OCI-LY1 (cell line): Measurements from ENCODE around the gene GPR158.

Experiments
- H2AFZ ChIP-seq: fragments of 200-600 bp; sonication (generic), shearing (Covaris generic); 2 replicates; pipeline ENCODE4 v1.6.0; 2014; ENCODE audit warnings: antibody characterized with exemption, mild to moderate bottlenecking, low read length
- H3F3A ChIP-seq: fragments of 200-600 bp; sonication (generic), shearing (Covaris generic); 2 replicates; pipeline ENCODE4 v1.6.0; 2014; ENCODE audit warnings: mild to moderate bottlenecking, antibody characterized with exemption, low read length, moderate library complexity; ENCODE audit not compliant: insufficient read depth
- H3K27ac ChIP-seq: fragments of 200-600 bp; sonication (generic); 2 replicates; pipeline ENCODE4 v1.5.1; 2014; ENCODE audit warnings: low read length, mixed run types, mild to moderate bottlenecking, low read depth; ENCODE audit not compliant: poor library complexity, severe bottlenecking
- H3K27me3 ChIP-seq: fragments of 200-600 bp; sonication (generic); 2 replicates; pipeline ENCODE4 v1.6.0; 2014; ENCODE audit warnings: antibody characterized with exemption, mild to moderate bottlenecking, low read length, moderate library complexity; ENCODE audit not compliant: insufficient read depth
- H3K36me3 ChIP-seq: fragments of 200-600 bp; sonication (generic); 2 replicates; pipeline ENCODE4 v1.6.1; 2014; ENCODE audit warnings: mild to moderate bottlenecking, antibody characterized with exemption, low read length, moderate library complexity, mixed read lengths; ENCODE audit not compliant: insufficient read depth
- H3K4me1 ChIP-seq: fragments of 200-600 bp; sonication (generic); 2 replicates; pipeline ENCODE4 v1.5.1; 2014; ENCODE audit warnings: mild to moderate bottlenecking, low read length, moderate library complexity; ENCODE audit not compliant: insufficient read depth, severe bottlenecking
- H3K4me2 ChIP-seq: fragments of 200-600 bp; sonication (generic), shearing (Covaris generic); 2 replicates; pipeline ENCODE4 v1.6.1; 2014; ENCODE audit warnings: low read length
- H3K4me3 ChIP-seq: fragments of 200-600 bp; sonication (generic); 2 replicates; pipeline ENCODE4 v1.5.1; 2014; ENCODE audit warnings: low read length, low read depth, mild to moderate bottlenecking, mixed read lengths; ENCODE audit not compliant: poor library complexity, severe bottlenecking
- H3K79me2 ChIP-seq: fragments of 200-600 bp; shearing (Covaris generic); 2 replicates; pipeline ENCODE4 v1.6.1; 2016; ENCODE audit warnings: mixed run types, low read length, mixed read lengths; ENCODE audit not compliant: insufficient read depth
- H3K9ac ChIP-seq: fragments of 200-600 bp; sonication (generic), shearing (Covaris generic); 2 replicates; pipeline ENCODE4 v1.6.1; 2014; ENCODE audit warnings: mild to moderate bottlenecking, low read length, mixed read lengths
- H3K9me2 ChIP-seq: fragments of 200-600 bp; sonication (generic), shearing (Covaris generic); 2 replicates; pipeline ENCODE4 v1.6.1; 2014; ENCODE audit warnings: low read depth, mild to moderate bottlenecking, low read length, mixed read lengths
- H3K9me3 ChIP-seq: fragments of 200-600 bp; shearing (Covaris generic); 2 replicates; pipeline ENCODE4 v1.6.1; 2014; ENCODE audit warnings: low read length, mixed read lengths
- H4K20me1 ChIP-seq: fragments of 200-600 bp; sonication (generic), shearing (Covaris generic); 2 replicates; pipeline ENCODE4 v1.6.0; 2016; ENCODE audit warnings: mild to moderate bottlenecking, low read length; ENCODE audit not compliant: insufficient read depth
- EZH2 ChIP-seq: fragments of 200-600 bp; sonication (generic), shearing (Covaris generic); IDR thresholded peaks from 2 replicates; pipeline ENCODE4 v1.8.0; 2017; ENCODE audit warnings: borderline replicate concordance, mixed run types, mild to moderate bottlenecking, antibody characterized with exemption, low read length, moderate library complexity, mixed read lengths
- TF ChIP-seq, protein P1 (sequence below): fragments of 200-600 bp; sonication (generic), shearing (Covaris generic); IDR thresholded peaks from 2 replicates; pipeline ENCODE4 v1.5.1; 2017; ENCODE audit warnings: mild to moderate bottlenecking, antibody characterized with exemption, low read length, moderate library complexity, mixed read lengths

GPR158 gene

DNA sequence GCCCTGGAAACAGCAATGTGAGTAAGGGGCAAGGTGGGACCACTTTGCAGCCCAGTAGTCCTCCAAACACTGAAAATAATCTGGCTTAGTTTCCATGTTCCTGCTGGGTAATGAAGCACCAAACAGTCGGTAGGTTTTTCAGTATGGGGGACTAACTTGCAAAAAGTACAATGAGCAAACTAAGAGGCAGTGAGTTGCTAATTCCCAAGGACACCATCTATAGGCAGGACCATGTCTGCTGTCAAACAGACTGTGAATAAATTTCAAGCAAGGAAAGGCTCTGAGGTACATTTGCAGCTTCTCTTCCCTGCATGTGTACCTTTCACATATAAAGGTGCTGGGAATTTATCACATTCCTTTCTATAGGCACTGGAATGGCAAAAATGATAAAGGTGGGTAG lies 327.7 kb downstream of the GPR158 start:
- Histone ChIP-seq H3K9me3 (no peaks in the 10 kb centered on the region), H3K4me3 (no peak overlapping the region), H3K36me3 (no peaks in the 10 kb centered on the region), H3K27me3 (no peaks in the 10 kb centered on the region), H3F3A (no peaks in the 10 kb centered on the region), H2AFZ (no peak overlapping the region), H3K9me2 (no peaks in the 10 kb centered on the region), H3K27ac (no peak overlapping the region), H3K4me2 (no peak overlapping the region), H3K4me1 (no peaks in the 10 kb centered on the region), H3K79me2 (no peaks in the 10 kb centered on the region), H4K20me1 (no peaks in the 10 kb centered on the region), H3K9ac (no peak overlapping the region)
- TF ChIP-seq, protein P1, sequence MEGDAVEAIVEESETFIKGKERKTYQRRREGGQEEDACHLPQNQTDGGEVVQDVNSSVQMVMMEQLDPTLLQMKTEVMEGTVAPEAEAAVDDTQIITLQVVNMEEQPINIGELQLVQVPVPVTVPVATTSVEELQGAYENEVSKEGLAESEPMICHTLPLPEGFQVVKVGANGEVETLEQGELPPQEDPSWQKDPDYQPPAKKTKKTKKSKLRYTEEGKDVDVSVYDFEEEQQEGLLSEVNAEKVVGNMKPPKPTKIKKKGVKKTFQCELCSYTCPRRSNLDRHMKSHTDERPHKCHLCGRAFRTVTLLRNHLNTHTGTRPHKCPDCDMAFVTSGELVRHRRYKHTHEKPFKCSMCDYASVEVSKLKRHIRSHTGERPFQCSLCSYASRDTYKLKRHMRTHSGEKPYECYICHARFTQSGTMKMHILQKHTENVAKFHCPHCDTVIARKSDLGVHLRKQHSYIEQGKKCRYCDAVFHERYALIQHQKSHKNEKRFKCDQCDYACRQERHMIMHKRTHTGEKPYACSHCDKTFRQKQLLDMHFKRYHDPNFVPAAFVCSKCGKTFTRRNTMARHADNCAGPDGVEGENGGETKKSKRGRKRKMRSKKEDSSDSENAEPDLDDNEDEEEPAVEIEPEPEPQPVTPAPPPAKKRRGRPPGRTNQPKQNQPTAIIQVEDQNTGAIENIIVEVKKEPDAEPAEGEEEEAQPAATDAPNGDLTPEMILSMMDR = no peak

GRCh38 chr10:25504306-25504705 lies 329.5 kb downstream of the GPR158 start:
- Histone ChIP-seq H4K20me1 (no peaks in the 10 kb centered on the region), H3K9ac (no peak overlapping the region), H3K9me3 (no peaks in the 10 kb centered on the region), H3K27ac (no peak overlapping the region), H3K4me1 (no peaks in the 10 kb centered on the region), H3K4me3 (no peak overlapping the region), H2AFZ (no peak overlapping the region), H3K79me2 (no peaks in the 10 kb centered on the region), H3F3A (no peaks in the 10 kb centered on the region), H3K9me2 (no peaks in the 10 kb centered on the region), H3K4me2 (no peak overlapping the region), H3K36me3 (no peaks in the 10 kb centered on the region), H3K27me3 (no peaks in the 10 kb centered on the region)
- TF ChIP-seq, protein P1 = no peak
- no peak for TF ChIP-seq EZH2

DNA sequence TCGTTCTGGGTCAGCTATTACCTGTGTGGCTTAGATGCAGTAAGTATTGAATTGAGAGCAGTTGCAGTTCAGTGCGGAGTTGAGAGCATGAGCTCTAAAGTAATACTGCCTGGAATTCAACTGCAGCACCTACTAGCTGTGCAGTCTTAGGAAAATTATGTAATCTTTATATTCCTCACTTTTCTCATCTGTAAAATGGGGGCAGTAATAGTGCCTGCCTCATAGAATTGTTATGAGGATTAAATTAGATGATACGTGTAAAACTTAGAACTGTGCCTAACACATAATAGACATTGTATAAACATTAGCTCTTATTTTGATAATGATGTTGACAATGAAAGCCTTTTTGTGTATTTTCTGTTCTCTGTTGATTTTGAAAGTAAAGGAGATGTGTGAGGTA lies 330.0 kb downstream of the GPR158 start:
- H3K9me2 ChIP-seq = no peaks in the 10 kb centered on the region
- no peaks in the 10 kb centered on the region for H4K20me1 ChIP-seq
- H3F3A ChIP-seq = no peaks in the 10 kb centered on the region
- H3K27me3 ChIP-seq = no peaks in the 10 kb centered on the region
- no peaks in the 10 kb centered on the region for H3K79me2 ChIP-seq
- H2AFZ ChIP-seq = no peak overlapping the region
- no peaks in the 10 kb centered on the region for H3K36me3 ChIP-seq
- no peaks in the 10 kb centered on the region for H3K4me1 ChIP-seq
- TF ChIP-seq EZH2 = no peak
- TF ChIP-seq, protein P1 = no peak
- no peak overlapping the region for H3K9ac ChIP-seq
- H3K4me2 ChIP-seq = no peak overlapping the region
- H3K27ac ChIP-seq = no peak overlapping the region
- H3K9me3 ChIP-seq = no peaks in the 10 kb centered on the region
- H3K4me3 ChIP-seq = no peak overlapping the region
